M059J (cell line): ENCODE measurements around the gene PRR20B. TPM values are rescaled to one million over a fixed set of nuclear protein-coding genes. Genes with fewer than 3 reads are reported as not detected.
"Not testable (repeated sequence)": the region's sequence is repeated elsewhere in the genome, so short reads cannot be mapped to it uniquely, and the experiment has no call there.

ENCODE experiments used
- DNase-seq: peaks from one replicate; pipeline ENCODE4 v3.0.0-alpha.2; 2012; ENCODE audit warnings: low read depth
- total RNA-seq: library from RNA; depleted of rRNA; stranded (reverse); fragments of >200 nt; shearing (Covaris generic); gene quantifications from 2 replicates; pipeline ENCODE4 v1.2.3, GENCODE V29; 2014; rRNA removed

The PRR20B gene
- not detected in 2 replicates for total RNA-seq

DNA sequence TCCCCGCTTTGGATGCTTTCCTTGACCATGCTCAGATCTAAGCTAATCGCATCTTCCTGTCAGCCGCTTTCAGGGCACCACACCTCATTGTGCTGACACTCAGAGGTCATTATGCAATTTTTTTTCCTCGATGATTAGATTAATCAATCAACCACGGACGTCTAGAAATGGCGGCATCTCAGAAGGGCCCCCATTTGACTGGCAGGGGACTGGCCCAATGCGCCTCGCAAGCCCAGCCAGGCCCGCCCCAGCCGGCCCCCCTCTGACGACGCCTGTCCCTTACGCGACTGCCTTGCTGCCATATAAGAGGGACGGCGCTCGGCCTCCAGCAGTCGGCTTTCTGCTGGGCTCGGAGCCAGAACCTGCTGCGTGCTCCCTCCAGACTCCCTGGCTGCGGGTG is at the start of gene PRR20B:
Gene PRR20B (plus strand): TSS at position 301 of the 400 bp plus-strand sequence. CDS start 387 bp downstream, outside the sequence.
- DNase-seq, result not testable (repeated sequence)

DNA sequence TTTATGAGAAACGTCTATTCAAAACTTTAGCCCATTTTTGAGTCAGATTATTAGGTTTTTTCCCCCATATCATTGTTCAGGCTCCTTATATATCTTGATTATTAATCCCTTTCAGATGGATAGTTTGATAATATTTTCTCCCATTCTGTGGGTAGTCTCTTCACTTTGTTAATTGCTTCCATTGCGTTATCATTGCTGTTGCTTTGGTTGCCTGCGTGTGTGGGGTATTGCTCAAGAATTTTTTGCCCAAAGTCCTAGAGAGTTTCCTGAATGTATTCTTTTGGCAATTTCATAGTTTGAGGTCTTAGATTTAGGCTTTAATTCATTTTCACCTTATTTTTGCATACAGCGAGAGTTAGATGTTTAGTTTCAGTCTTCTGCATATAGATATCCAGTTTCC is 32.3 kb upstream of the PRR20B start:
- DNase-seq, result no peak

DNA sequence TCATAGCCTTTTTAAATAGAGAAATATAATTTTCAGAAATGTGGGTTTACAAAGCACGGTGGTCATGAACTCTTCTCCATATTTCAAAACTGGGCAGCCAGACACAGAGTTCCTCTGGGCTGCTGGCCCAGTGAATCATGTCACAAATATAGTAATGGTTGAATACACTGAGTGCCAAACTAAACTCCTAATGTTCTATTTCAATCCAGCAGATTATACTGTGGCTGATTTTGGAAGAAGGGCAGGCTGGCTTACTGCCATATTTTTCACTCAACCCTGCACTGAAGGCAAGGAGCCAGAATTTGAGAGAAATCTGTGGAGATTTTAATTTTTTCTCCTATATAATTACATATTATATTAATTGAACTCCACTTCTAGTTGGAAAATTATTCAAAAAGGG is 23.6 kb upstream of the PRR20B start:
- no peak for DNase-seq

DNA sequence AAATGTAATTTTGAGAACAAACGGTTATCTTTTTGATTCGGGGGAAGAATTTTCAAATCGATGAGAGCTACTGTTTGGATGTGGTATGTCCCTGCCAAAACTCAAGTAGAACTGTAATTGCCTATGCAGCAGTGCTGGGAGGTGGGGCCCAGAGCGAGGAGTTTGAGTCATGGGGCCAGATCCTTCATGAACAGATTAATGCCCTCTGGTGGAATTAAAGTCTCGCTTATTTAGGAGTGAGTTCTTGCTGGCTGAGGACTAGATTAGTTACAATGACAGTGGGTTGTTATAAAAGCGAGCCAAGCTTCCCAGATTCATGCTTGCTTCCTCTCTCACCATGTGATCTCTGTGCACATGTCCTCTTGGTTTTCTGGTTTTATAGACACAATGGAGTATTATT is 18.4 kb upstream of the PRR20B start:
- DNase-seq, result no peak

DNA sequence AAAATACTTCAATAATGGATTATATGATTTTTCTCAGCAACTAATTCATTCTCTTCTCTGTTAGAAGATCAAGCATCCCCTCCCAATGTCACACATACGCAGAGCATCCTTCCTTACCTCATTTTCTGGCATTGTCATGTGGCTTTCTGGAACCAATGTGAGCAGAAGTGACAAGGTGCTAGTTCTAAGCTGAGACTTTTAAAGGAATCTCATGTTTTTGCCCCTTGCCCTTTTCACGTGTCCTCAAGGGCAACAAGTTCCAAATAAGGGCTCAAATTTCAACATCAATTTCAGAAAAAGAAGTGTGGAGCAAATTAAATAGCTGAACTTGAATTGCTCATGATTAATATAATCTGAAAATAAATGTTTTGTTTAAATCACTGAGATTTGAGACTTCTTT is 11.2 kb upstream of the PRR20B start:
- no peak for DNase-seq

DNA sequence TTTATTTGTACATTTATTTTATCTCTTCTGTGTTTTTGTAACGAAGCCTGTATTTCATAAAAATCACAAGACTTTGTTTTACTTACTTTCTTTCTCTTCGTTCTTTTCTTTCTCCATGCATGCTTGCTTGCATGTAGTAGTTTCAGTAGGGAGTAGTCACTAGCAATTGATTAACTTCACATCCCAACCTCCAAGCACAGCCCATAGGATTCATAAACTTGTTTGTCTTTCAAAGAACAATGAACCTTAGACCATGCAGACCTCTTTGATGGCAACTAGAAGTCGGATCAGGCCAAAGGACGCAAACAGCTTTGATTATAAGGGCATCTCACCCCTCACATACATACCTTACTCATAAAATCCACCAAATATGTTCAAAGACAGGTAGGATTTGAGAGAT is 9.7 kb upstream of the PRR20B start:
- DNase-seq, result no peak

GRCh38 chr13:57138988-57139387 is 8.3 kb upstream of the PRR20B start:
- no peak for DNase-seq

DNA sequence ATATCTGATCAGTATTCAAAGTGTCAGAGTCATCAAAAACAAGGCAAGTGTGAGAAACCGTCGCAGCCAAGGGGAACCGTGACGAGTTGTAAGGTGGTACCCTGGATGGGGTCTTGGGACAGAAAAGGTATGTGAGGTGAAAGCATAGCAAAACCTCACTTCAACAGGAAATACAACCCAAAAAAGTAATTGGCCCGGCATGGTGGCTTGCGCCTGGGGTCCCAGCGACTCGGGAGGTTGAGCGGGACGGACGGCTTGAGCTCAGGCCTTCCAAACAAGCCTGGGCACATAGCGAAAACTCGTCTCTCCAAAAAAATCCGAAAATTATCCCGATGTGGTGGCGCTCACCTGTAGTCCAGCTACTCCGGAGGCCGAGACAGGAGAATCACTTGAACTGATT is 7.5 kb upstream of the PRR20B start:
- not testable (repeated sequence) for DNase-seq

DNA sequence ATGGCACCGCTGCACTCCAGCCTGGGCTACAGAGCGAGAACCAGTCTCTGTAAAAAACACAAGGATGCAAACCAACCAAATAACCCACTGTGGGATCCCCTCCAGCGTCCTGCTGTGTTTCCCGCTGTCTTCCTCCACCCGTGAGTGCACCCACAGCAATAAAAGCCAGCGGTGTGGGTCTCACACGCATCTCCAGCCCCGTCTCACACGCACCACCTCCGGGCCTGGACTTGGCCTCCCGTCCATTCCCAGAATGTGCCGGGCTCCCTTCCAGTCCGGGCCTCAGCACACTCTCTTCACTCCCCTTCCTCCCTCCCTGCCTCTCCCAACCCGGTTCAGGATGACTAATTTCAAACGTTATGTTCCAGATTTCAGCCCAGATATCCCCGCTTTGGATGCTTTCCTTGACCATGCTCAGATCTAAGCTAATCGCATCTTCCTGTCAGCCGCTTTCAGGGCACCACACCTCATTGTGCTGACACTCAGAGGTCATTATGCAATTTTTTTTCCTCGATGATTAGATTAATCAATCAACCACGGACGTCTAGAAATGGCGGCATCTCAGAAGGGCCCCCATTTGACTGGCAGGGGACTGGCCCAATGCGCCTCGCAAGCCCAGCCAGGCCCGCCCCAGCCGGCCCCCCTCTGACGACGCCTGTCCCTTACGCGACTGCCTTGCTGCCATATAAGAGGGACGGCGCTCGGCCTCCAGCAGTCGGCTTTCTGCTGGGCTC is 6.9 kb upstream of the PRR20B start, which contains the start of gene PRR20A:
Gene PRR20A (plus strand): TSS at position 684 of the 734 bp plus-strand sequence. CDS start 387 bp downstream, outside the sequence.
- not testable (repeated sequence) for DNase-seq

DNA sequence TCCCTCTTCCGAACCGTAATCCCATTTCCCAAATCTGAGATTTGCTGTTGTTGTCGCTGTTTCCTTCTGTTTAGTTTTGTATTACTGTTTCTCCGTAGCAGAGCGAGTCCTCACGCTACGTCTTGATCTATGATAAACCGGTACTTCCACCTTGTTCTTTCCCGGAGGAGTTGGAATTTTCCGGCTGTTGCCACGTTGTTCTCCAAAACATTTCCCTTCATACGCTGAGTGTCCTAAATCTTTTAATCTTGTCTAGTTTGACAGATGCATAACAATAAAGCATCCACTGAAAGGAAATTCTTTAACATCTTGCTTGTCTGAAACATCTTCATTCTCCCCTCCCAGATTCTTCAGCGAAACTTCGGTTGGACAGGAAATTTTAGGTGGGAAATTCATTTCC is 818 bp downstream of the PRR20B start:
- DNase-seq, result not testable (repeated sequence)

DNA sequence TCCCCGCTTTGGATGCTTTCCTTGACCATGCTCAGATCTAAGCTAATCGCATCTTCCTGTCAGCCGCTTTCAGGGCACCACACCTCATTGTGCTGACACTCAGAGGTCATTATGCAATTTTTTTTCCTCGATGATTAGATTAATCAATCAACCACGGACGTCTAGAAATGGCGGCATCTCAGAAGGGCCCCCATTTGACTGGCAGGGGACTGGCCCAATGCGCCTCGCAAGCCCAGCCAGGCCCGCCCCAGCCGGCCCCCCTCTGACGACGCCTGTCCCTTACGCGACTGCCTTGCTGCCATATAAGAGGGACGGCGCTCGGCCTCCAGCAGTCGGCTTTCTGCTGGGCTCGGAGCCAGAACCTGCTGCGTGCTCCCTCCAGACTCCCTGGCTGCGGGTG is 6.5 kb downstream of the PRR20B start, which contains the start of gene PRR20C:
Gene PRR20C (plus strand): TSS at position 301 of the 400 bp plus-strand sequence. CDS start 387 bp downstream, outside the sequence.
- DNase-seq, result not testable (repeated sequence)

GRCh38 chr13:57160332-57160731 is 13.0 kb downstream of the PRR20B start, which contains the start of gene PRR20D:
TSS of gene PRR20D (plus strand) at chr13:57160632. CDS start at chr13:57161019, 387 bp downstream.
- DNase-seq, result not testable (repeated sequence)

GRCh38 chr13:57166897-57167296 is 19.6 kb downstream of the PRR20B start, which contains the start of gene PRR20E:
TSS of gene PRR20E (plus strand) at chr13:57167197. CDS start at chr13:57167584, 387 bp downstream.
- not testable (repeated sequence) for DNase-seq

DNA sequence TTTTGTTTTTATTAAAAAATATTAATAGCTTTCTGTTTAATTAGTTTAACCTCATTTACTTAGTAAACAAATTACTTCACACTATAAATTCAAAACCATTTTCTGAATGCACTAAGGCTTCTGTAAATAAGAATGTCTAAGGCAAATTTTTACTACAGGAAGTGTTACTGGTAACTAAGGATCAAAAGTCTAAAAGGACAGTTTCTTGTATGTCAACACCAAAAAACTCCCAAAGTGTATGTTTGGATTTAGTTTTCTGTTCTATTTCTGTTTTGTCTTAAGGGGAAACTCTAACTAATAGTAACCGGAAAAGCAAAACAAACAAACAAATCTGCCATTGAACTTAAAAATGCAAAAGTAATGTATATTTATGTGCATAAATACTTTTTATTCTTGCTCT is 44.4 kb downstream of the PRR20B start:
- no peak for DNase-seq

Other genes starting within 250 kb of the PRR20B start
- not detected in 2 replicates for gene PRR20A, start 6.6 kb upstream of the PRR20B start, total RNA-seq
- not detected in 2 replicates for gene PRR20C, start 6.6 kb downstream of the PRR20B start, total RNA-seq
- not detected in 2 replicates for gene PRR20D, start 13.1 kb downstream of the PRR20B start, total RNA-seq
- gene PRR20E, start 19.7 kb downstream of the PRR20B start, total RNA-seq, result not detected in 2 replicates